Astrocyte of the cerebellum (primary cell): ENCODE data around the gene PATL1.

ENCODE experiments used
- DNase-seq: peaks from one replicate; pipeline ENCODE4 v3.0.0-alpha.2; 2011; ENCODE audit warnings: low read depth
- H3K4me3 ChIP-seq: 2 replicates; pipeline ENCODE4 v1.5.1; 2011; ENCODE audit warnings: mild to moderate bottlenecking, low read depth, low read length, moderate library complexity
- CTCF ChIP-seq: IDR thresholded peaks from 2 replicates; pipeline ENCODE4 v1.5.1; 2012; ENCODE audit warnings: low read length, low read depth, moderate library complexity, mild to moderate bottlenecking; ENCODE audit errors: missing control alignments
- in situ Hi-C: cut with HindIII; loops from 2 replicates; pipeline ENCODE4 v1.10.0; 2017; ENCODE audit warnings: low sequenced_read_pairs

The PATL1 gene

GRCh38 chr11:59673291-59673690, 4.5 kb upstream of the PATL1 start:
- DNase-seq: no peak
- no peak overlapping the region for H3K4me3 ChIP-seq
- TF ChIP-seq CTCF: no peak
- in situ Hi-C loops: no loop called here

GRCh38 chr11:59671471-59671870, 2.6 kb upstream of the PATL1 start:
- DNase-seq: no peak
- in situ Hi-C loops: no loop called here
- H3K4me3 ChIP-seq: no peak overlapping the region
- TF ChIP-seq CTCF: no peak

GRCh38 chr11:59669611-59670009, 773 bp upstream of the PATL1 start:
- no peak for TF ChIP-seq CTCF
- H3K4me3 ChIP-seq: peak overlapping the region; percentile 92
- in situ Hi-C loops: loop anchor here (5.0 kb wide), 1 partner anchor 117 kb away; no protein-coding TSS in a partner anchor
- peak; percentile 26 for DNase-seq

- peak; percentile 32 for TF ChIP-seq CTCF
- peak overlapping the region; percentile 92 for H3K4me3 ChIP-seq
- DNase-seq: no peak
- in situ Hi-C loops: loop anchor here (5.0 kb wide), 1 partner anchor 116 kb away; no protein-coding TSS in a partner anchor
These were observed 468 bp downstream of the PATL1 start for GRCh38 chr11:59668188-59668949.

GRCh38 chr11:59667812-59668187, 1.0 kb downstream of the PATL1 start:
- no peak for TF ChIP-seq CTCF
- peak overlapping the region; percentile 92 for H3K4me3 ChIP-seq
- in situ Hi-C loops: loop anchor here (5.0 kb wide), 1 partner anchor 115 kb away; no protein-coding TSS in a partner anchor
- no peak for DNase-seq

GRCh38 chr11:59666969-59667368, 1.9 kb downstream of the PATL1 start:
- TF ChIP-seq CTCF: no peak
- in situ Hi-C loops: loop anchor here (5.0 kb wide), 1 partner anchor 115 kb away; no protein-coding TSS in a partner anchor
- DNase-seq: no peak
- no peak overlapping the region for H3K4me3 ChIP-seq
